Peyer's patch (tissue), 4 donors: ENCODE results near the gene TC2N. TPM values are rescaled to one million over a fixed set of nuclear protein-coding genes. Genes with fewer than 3 reads are reported as not detected.

Experiments used
- DNase-seq, 3 donors: peaks; one replicate each; pipeline ENCODE4 v3.0.0-alpha.2; 2017 to 2019
- H3K27ac ChIP-seq, 4 donors: fragments of 200-600 bp; sonication (generic); one replicate each; pipeline ENCODE4 v1.5.1; 2016 to 2019
- H3K27me3 ChIP-seq, 2 donors: fragments of 200-600 bp; sonication (generic); one replicate each; pipeline ENCODE4 v1.5.1; 2019
- H3K36me3 ChIP-seq, 3 donors: fragments of 200-600 bp; sonication (generic); one replicate each; pipeline ENCODE4 v1.5.1; 2016 to 2019
- H3K4me1 ChIP-seq, 4 donors: fragments of 200-600 bp; sonication (generic); one replicate each; pipeline ENCODE4 v1.5.1; 2016 to 2019
- H3K4me3 ChIP-seq, 4 donors: fragments of 200-600 bp; sonication (generic); 1 replicate in 3 of 4; 2 replicates in 1 of 4; pipeline ENCODE4 v1.5.1; 2016 to 2019; ENCODE audit warnings: mild to moderate bottlenecking in 1 of 4
- H3K9me3 ChIP-seq, 4 donors: fragments of 200-600 bp; sonication (generic); one replicate each; pipeline ENCODE4 v1.5.1; 2016 to 2019; ENCODE audit warnings: mild to moderate bottlenecking in 1 of 4
- POLR2A ChIP-seq, 2 donors: fragments of 450-650 bp; IDR thresholded peaks; one replicate each; pipeline ENCODE4 v1.5.1; 2017; ENCODE audit warnings: antibody characterized with exemption in 2 of 2, mild to moderate bottlenecking in 2 of 2, moderate library complexity in 2 of 2
- total RNA-seq, 4 donors: library from RNA; depleted of rRNA; stranded (reverse); fragments of >200 nt; gene quantifications; one replicate each; pipeline ENCODE4 v1.1.0, GENCODE V29; 2016
- TF ChIP-seq, protein P1 (sequence below), 6 experiments: fragments of 450-650 bp in 4 of 6; fragments of 200-600 bp in 2 of 6; sonication (generic) in 1 of 6; IDR thresholded peaks; one replicate each; pipeline ENCODE4 v1.5.1; 2017 to 2019; ENCODE audit warnings: antibody characterized with exemption in 6 of 6, mild to moderate bottlenecking in 3 of 6, moderate library complexity in 1 of 6

The TC2N gene
- total RNA-seq, 4 donors from 2014 or later: 35.2 to 59.4 (median 50.9) TPM

DNA sequence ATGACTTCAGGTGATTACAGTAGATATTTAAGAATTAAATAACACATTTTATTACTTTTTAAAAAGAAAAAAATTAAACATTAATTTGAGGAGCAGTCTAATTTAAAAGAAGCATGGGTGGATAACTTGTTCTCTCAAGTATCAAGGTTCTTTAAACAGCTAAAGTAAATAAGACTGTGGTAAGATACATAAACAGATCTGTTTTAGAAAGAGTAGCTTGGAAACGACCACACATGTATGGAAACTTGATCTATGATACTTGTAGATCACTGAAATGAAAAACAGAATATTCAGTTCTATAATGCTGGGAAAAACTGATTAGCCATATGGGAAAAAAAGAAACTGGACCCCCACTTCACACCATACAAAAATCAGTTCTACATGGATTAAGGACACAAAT is 36.0 kb downstream of the TC2N start:
- no peak overlapping the region for H3K4me3 ChIP-seq
- no peaks in the 10 kb centered on the region for H3K36me3 ChIP-seq
- H3K27me3 ChIP-seq: no peaks in the 10 kb centered on the region
- H3K27ac ChIP-seq: no peak overlapping the region
- peaks cover 0 to 8% (median 3%) of the 10 kb centered on the region in 4 donors for H3K4me1 ChIP-seq
- no peaks in the 10 kb centered on the region for H3K9me3 ChIP-seq
- DNase-seq: no peak
- TF ChIP-seq, protein P1, sequence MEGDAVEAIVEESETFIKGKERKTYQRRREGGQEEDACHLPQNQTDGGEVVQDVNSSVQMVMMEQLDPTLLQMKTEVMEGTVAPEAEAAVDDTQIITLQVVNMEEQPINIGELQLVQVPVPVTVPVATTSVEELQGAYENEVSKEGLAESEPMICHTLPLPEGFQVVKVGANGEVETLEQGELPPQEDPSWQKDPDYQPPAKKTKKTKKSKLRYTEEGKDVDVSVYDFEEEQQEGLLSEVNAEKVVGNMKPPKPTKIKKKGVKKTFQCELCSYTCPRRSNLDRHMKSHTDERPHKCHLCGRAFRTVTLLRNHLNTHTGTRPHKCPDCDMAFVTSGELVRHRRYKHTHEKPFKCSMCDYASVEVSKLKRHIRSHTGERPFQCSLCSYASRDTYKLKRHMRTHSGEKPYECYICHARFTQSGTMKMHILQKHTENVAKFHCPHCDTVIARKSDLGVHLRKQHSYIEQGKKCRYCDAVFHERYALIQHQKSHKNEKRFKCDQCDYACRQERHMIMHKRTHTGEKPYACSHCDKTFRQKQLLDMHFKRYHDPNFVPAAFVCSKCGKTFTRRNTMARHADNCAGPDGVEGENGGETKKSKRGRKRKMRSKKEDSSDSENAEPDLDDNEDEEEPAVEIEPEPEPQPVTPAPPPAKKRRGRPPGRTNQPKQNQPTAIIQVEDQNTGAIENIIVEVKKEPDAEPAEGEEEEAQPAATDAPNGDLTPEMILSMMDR (IDR thresholded peaks at IDR 0.05): no peak
- TF ChIP-seq POLR2A (IDR thresholded peaks at IDR 0.05): no peak

DNA sequence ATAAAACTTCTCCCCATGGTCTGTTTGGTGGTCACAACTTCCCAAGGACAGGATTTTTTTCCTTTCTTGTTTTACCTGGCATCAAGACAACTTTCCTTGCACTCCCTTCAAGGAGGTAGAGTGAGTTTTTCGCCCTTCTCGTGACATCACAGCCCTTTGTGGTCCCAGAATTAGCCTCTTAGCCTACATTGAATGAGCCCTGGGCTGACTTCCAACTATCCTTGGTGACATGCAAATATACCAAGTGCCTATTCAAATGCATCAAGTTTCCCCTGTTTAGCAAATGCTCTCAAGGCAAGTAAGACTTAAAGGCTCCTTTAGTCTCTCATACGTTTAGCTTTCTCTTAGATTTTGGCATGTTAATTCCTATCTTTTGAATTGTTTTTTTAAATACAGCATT is 36.6 kb downstream of the TC2N start:
- H3K27ac ChIP-seq: no peak overlapping the region
- no peak for DNase-seq
- TF ChIP-seq, protein P1 (IDR thresholded peaks at IDR 0.05): no peak
- TF ChIP-seq POLR2A (IDR thresholded peaks at IDR 0.05): no peak

DNA sequence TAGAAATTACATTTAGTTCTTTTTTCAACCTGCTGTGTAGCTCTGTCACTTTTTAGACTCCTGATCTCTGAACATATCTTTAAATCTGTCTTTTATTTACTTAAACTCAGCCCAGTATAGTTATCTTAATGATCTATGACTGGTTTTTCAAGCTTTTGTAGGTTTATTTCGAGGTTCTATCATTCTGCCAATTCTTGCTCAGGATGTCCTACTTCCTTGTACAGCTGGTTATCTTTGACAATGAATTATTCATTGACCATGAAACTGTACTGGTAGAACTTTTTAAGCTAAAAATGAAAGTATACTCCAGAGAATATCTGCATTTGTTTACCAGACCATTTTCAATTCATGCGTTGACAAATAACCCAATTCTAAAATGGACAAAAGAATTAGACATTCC is 37.8 kb downstream of the TC2N start:
- Histone ChIP-seq H3K27me3 (no peaks in the 10 kb centered on the region), H3K27ac (peak overlapping the region in 1 of 4 donors; percentile 18), H3K36me3 (no peaks in the 10 kb centered on the region), H3K4me3 (no peak overlapping the region), H3K4me1 (peaks cover 0 to 8% (median 3%) of the 10 kb centered on the region in 4 donors), H3K9me3 (no peaks in the 10 kb centered on the region)
- DNase-seq: no peak
- TF ChIP-seq, protein P1 (IDR thresholded peaks at IDR 0.05): no peak
- TF ChIP-seq POLR2A (IDR thresholded peaks at IDR 0.05): no peak

More for the DNA sequence above, 36.6 kb downstream of the TC2N start:
- Histone ChIP-seq H3K9me3 (no peaks in the 10 kb centered on the region), H3K4me1 (peaks cover 0 to 8% (median 3%) of the 10 kb centered on the region in 4 donors), H3K27me3 (no peaks in the 10 kb centered on the region), H3K36me3 (no peaks in the 10 kb centered on the region), H3K4me3 (no peak overlapping the region)

DNA sequence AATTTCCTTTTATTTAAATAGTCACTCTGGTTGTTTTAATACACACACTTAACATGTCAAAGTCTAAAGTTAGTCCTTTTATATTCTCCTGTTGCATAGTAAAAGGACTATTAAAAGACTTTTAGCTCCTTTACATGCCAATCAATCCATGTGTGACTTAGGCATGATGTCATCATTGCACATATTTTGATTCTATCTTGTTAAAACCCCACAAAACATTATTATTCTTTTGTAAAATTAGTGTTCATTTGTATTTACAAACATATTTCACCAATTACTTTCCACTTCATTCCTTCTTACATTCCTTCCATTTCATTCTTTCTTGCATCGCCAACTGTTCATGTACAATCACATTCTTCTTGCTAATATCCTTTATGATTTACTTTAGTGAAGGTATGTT is 39.6 kb downstream of the TC2N start:
- no peak overlapping the region for H3K27ac ChIP-seq
- DNase-seq: no peak
- no peaks in the 10 kb centered on the region for H3K27me3 ChIP-seq
- no peak overlapping the region for H3K4me3 ChIP-seq
- H3K36me3 ChIP-seq: no peaks in the 10 kb centered on the region
- TF ChIP-seq POLR2A (IDR thresholded peaks at IDR 0.05): no peak
- TF ChIP-seq, protein P1 (IDR thresholded peaks at IDR 0.05): no peak
- no peaks in the 10 kb centered on the region for H3K9me3 ChIP-seq
- peaks cover 0 to 8% (median 3%) of the 10 kb centered on the region in 4 donors for H3K4me1 ChIP-seq

DNA sequence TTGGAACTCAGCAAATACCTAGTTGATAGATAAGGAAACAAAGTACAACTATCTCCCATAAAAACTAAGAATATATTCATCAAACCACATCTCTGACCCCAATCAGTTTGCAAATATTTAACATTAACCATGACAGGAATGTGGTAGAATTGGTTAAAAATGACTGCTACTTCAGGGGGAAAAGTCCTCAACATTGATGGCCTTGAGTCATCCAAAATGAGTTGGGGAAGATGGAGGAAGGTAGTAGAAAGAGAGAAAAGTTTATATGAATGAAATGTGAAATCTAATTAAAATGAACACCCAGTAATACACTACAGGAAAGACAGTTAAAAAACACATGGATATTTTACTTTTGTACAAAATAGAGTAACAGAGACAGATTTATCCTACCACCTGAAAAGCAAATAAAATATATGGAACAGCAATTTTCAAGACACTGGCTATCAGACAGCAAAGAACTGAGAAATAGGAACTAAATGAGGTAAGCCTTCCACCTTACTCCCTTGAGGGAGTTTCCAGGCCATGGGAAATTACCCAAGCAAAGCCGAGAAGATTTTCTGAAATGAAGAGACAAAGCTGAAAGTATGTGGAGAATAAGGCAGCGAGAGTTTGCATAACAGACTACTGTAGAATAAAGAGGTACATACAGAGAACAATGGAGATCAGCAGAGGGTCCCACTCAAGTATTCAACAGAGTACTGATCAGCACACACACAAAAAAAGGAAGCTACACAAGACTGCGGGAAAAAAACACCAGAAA is 49.6 kb downstream of the TC2N start:
- H3K4me1 ChIP-seq: peaks cover 0 to 3% (median 0%) of the 10 kb centered on the region in 4 donors
- H3K4me3 ChIP-seq: no peak overlapping the region
- H3K36me3 ChIP-seq: no peaks in the 10 kb centered on the region
- no peak overlapping the region for H3K27ac ChIP-seq
- H3K9me3 ChIP-seq: no peaks in the 10 kb centered on the region
- no peak for DNase-seq
- TF ChIP-seq, protein P1 (IDR thresholded peaks at IDR 0.05): no peak
- TF ChIP-seq POLR2A (IDR thresholded peaks at IDR 0.05): no peak
- no peaks in the 10 kb centered on the region for H3K27me3 ChIP-seq
